AG09319 (cell line): ENCODE data around the gene CCDC9.

Experiments
- DNase-seq: peaks from one replicate; pipeline ENCODE4 v3.0.0-alpha.2; 2010; ENCODE audit warnings: low read depth; ENCODE audit errors: extremely low read depth
- TF ChIP-seq, protein P1 (sequence below): IDR thresholded peaks from 2 replicates; pipeline ENCODE4 v1.5.1; 2011; ENCODE audit warnings: low read depth, mild to moderate bottlenecking, inconsistent platforms, low read length, moderate library complexity

The CCDC9 gene

DNA sequence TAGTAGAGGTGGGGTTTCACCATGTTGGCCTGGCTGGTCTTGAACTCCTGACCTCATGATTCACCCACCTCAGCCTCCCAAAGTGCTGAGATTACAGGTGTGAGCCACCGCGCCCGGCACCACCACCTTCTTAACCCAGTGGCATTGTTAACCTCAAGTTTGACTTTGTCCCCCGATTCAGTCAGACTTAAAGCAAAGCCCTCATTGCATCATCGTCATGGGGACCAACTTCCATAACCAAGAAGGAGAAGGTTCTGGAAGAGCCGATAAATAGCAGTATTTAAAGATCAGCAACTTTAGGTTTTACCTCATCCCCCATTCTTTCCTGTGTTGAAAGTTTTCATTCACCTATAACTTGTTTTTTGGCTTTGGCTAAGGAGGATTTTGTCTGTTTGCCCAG lies 11.7 kb downstream of the CCDC9 start:
- TF ChIP-seq, protein P1, sequence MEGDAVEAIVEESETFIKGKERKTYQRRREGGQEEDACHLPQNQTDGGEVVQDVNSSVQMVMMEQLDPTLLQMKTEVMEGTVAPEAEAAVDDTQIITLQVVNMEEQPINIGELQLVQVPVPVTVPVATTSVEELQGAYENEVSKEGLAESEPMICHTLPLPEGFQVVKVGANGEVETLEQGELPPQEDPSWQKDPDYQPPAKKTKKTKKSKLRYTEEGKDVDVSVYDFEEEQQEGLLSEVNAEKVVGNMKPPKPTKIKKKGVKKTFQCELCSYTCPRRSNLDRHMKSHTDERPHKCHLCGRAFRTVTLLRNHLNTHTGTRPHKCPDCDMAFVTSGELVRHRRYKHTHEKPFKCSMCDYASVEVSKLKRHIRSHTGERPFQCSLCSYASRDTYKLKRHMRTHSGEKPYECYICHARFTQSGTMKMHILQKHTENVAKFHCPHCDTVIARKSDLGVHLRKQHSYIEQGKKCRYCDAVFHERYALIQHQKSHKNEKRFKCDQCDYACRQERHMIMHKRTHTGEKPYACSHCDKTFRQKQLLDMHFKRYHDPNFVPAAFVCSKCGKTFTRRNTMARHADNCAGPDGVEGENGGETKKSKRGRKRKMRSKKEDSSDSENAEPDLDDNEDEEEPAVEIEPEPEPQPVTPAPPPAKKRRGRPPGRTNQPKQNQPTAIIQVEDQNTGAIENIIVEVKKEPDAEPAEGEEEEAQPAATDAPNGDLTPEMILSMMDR, result no peak
- no peak for DNase-seq

DNA sequence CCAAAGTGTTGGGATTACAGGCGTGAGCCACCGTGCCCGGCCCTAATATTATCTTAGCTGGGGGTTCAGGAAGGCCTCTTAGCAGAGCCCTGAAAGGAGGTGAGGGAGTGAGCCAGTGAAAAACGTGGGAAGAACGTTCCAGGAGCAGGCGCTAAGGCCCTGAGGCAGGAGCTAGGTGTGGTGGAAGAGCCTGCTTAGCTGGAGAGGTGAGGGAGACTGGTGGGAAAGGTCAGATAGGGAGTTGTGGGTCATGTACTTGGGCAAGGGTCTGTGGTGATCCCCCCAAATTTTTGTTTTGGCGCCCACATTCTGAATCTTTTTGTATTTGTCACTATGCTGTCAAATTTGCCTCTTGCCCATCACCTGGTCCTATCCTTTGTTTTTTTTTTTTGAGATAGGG lies 13.3 kb downstream of the CCDC9 start:
- DNase-seq, result no peak
- TF ChIP-seq, protein P1, result no peak

DNA sequence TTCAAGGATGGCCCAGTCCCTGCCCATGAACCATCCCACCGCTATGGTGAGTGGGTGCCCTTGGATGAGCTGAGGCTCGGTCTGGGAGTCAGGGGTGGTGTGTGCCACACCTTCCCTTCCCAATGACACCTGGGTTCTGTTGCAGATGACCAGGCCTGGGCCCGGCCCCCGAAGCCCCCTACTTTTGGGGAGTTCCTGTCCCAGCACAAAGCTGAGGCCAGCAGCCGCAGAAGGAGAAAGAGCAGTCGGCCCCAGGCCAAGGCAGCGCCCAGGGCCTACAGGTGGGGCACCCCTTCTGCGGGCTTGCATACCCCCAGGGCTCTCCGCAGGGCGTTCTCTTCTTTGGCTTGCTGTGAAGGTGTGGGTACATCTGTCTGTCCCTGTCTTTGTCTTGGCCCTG lies 14.1 kb downstream of the CCDC9 start:
- DNase-seq, result no peak
- TF ChIP-seq, protein P1, result no peak

DNA sequence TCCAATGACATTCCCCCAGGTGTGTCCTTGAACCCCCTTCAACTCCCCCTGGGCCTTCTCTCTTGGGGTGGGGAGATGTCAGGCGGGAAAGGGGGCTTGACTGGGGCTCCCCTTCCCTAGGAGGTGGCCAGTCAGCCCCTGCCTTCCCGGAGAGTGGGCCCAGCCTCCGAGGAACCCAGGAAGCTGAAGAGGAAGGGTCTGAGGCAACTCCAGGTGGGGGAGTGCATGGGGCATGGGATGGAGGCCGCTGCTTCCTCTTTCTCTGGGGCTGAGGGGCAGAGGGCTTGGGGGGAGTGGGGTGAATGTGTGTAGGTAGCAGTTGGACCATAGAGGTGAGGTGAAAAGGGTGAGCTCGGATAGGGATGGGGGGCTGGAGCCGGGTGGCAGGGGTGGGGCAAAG lies 15.6 kb downstream of the CCDC9 start:
- TF ChIP-seq, protein P1, result no peak
- no peak for DNase-seq

DNA sequence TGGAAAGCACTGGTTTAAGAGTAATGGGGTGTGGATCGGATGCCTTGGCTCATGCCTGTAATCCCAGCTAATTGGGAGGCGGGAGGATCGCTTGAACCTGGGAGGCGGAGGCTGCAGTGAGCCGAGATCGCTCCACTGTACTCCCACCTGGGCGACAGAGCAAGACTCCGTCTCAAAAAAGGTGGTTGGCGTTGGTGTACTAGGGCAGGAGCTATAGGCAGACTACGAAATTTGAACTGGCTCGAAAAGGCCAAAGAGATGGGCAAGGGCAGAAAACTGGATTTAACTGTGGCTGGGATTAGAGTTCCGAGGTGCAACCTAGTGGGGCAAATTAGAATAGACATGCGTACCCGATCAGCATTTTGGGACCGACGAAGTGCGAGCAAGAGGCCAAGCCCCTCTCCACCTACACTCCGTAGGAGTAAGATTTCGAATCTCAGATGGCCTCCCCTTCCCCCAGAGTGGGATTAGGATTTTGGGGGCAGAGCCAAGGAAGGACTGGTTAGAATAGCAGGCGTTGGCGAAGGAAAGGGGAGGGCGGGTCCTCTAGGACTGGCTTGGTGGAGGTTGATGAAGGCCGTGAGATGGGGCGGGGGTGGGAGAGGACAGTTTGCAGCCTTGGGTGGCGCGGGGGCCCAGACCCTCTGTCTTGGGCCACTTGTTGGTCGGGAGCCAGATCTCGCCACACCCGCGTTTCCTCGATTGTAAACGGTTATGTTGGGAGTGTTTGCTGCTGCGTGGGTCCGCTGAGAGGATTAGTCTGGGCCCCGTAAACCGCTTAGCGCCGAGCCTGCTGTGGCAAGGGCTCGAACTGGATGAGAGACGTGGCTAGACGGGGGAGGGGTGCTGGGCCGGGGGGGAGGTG lies 16.4 kb downstream of the CCDC9 start:
- TF ChIP-seq, protein P1, result no peak
- no peak for DNase-seq

DNA sequence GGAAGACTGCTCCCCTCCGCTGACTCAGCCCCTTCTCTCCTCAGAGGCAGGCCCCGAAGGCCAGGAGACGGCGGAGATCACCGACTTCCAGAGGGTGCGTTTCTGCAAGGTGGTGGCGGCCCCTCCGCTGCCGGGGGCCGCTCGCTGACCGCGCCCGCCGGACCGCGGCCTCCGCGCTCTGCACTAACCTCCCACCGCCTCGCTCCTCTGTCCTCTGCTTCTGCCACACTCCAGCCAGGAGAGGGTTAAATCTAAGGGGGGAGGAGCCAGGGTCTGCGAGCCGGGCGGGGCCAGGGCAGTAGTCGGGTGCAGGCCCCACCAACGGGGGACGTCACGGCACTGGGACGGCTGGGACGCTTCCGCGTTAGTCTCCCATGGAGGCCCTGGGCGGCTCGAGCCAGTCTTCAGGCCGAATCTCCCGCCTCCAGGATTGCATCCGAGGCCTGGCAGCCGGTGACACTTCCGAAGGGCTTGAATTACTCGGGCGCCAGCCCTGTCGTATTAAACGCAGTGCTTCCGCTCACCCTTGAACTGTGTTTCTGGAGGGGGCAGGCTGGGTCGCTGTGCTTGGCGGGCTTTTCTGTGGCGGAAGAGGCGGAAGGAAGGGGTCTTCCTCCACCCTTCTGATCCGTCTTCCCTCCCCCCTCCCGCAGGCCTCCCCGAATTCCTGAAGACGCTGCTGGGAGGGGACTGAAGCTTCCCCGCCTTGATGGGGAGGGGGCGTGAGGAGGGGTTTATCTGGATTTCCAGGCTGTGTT lies 17.2 kb downstream of the CCDC9 start:
- TF ChIP-seq, protein P1, result no peak
- peak; percentile 79 for DNase-seq
